Lower lobe of right lung (tissue), 2 donors: Measurements from ENCODE around the gene WBP4. TPM values are rescaled to one million over a fixed set of nuclear protein-coding genes. Genes with fewer than 3 reads are reported as not detected.
"Not testable (repeated sequence)": the region's sequence is repeated elsewhere in the genome, so short reads cannot be mapped to it uniquely, and the experiment has no call there.

ENCODE experiments used
- ATAC-seq, 2 donors: fragments of 200-7000 bp; cut with Tn5 transposase; one replicate each; pipeline ENCODE4 v1.9.1; 2020 to 2022; ENCODE audit warnings: mild to moderate bottlenecking in 2 of 2, moderate library complexity in 2 of 2
- DNase-seq: peaks from one replicate; pipeline ENCODE4 v3.0.0-alpha.2; 2020
- H3K27ac ChIP-seq: fragments of 200-600 bp; one replicate; pipeline ENCODE4 v1.8.0; 2022
- H3K27me3 ChIP-seq: fragments of 200-600 bp; one replicate; pipeline ENCODE4 v1.8.0; 2022; ENCODE audit warnings: low read depth
- H3K36me3 ChIP-seq: fragments of 200-600 bp; one replicate; pipeline ENCODE4 v1.8.0; 2022; ENCODE audit warnings: mild to moderate bottlenecking
- H3K4me1 ChIP-seq: fragments of 200-600 bp; one replicate; pipeline ENCODE4 v1.8.0; 2022
- H3K4me3 ChIP-seq: fragments of 200-600 bp; one replicate; pipeline ENCODE4 v1.8.0; 2022; ENCODE audit warnings: mild to moderate bottlenecking
- H3K9me3 ChIP-seq: fragments of 200-600 bp; one replicate; pipeline ENCODE4 v1.8.0; 2022
- intact Hi-C: fragments of 100-400 bp; cut with DNase I; formaldehyde crosslinking; loops from one replicate; pipeline ENCODE4 v1.11.0; 2022
- total RNA-seq: library from RNA; stranded (reverse); fragmentation: NEBNext Ultra II Directional; extraction: Animal tissue kit (Norgen Biotek cat#: 25700); gene quantifications from one replicate; pipeline ENCODE4 v1.2.1, GENCODE V29; 2021
- TF ChIP-seq, protein P1 (sequence below): fragments of 200-600 bp; IDR thresholded peaks from one replicate; pipeline ENCODE4 v1.8.0; 2022; ENCODE audit warnings: antibody characterized with exemption, mild to moderate bottlenecking
- donor health status: DM: no; HTN: yes; CAD: no; lungs with severe emphysema.

Gene WBP4
- total RNA-seq, 1 donor from 2014 or later, result 10.8 TPM

DNA sequence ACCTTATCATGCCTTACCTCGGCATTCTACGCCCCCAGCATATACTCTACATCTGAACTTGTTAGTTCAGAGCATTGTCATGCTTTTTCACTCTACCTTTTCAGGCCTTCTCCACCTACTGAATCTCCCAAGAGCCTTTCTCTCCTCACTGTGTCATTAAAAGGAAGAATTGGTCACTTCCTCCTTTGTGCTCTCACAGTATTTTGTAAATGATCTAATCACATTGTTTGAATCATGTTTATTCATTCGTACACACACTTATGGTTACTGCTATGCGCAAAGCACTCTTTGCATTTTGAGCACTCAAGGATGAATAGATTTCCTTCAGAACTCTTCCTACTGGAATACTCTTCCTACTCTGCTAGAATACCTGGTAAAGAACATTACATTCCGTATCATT is 26.4 kb upstream of the WBP4 start:
- no peaks in the 10 kb centered on the region for H3K27me3 ChIP-seq
- no peak overlapping the region for H3K4me3 ChIP-seq
- DNase-seq, result no peak
- H3K36me3 ChIP-seq, result no peaks in the 10 kb centered on the region
- intact Hi-C loops, result no loop called here
- no peaks in the 10 kb centered on the region for H3K9me3 ChIP-seq
- TF ChIP-seq, protein P1, sequence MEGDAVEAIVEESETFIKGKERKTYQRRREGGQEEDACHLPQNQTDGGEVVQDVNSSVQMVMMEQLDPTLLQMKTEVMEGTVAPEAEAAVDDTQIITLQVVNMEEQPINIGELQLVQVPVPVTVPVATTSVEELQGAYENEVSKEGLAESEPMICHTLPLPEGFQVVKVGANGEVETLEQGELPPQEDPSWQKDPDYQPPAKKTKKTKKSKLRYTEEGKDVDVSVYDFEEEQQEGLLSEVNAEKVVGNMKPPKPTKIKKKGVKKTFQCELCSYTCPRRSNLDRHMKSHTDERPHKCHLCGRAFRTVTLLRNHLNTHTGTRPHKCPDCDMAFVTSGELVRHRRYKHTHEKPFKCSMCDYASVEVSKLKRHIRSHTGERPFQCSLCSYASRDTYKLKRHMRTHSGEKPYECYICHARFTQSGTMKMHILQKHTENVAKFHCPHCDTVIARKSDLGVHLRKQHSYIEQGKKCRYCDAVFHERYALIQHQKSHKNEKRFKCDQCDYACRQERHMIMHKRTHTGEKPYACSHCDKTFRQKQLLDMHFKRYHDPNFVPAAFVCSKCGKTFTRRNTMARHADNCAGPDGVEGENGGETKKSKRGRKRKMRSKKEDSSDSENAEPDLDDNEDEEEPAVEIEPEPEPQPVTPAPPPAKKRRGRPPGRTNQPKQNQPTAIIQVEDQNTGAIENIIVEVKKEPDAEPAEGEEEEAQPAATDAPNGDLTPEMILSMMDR, result no peak
- peaks cover 21% of the 10 kb centered on the region for H3K4me1 ChIP-seq
- ATAC-seq, result peak in 1 of 2 donors; percentile 55
- no peak overlapping the region for H3K27ac ChIP-seq

- H3K4me3 ChIP-seq, intact Hi-C loops, H3K27me3 ChIP-seq, H3K27ac ChIP-seq, H3K36me3 ChIP-seq, DNase-seq, H3K9me3 ChIP-seq, ATAC-seq: not testable (repeated sequence)
- H3K4me1 ChIP-seq, result peaks cover 12% of the 10 kb centered on the region
Measured at GRCh38 chr13:41036557-41036956, 24.8 kb upstream of the WBP4 start.

GRCh38 chr13:41039746-41040145 is 21.6 kb upstream of the WBP4 start:
- Histone ChIP-seq H3K36me3 (no peaks in the 10 kb centered on the region), H3K9me3 (no peaks in the 10 kb centered on the region), H3K4me3 (no peak overlapping the region), H3K27ac (no peak overlapping the region), H3K27me3 (no peaks in the 10 kb centered on the region), H3K4me1 (peaks cover 7% of the 10 kb centered on the region)
- intact Hi-C loops, result no loop called here
- DNase-seq, result no peak
- TF ChIP-seq, protein P1, result no peak
- ATAC-seq, result no peak

- Histone ChIP-seq H3K4me3 (no peak overlapping the region), H3K27me3 (no peaks in the 10 kb centered on the region), H3K27ac (no peak overlapping the region), H3K36me3 (no peaks in the 10 kb centered on the region), H3K9me3 (no peaks in the 10 kb centered on the region), H3K4me1 (no peaks in the 10 kb centered on the region)
- TF ChIP-seq, protein P1, result no peak
- DNase-seq, result no peak
- intact Hi-C loops, result no loop called here
- ATAC-seq, result peak in 1 of 2 donors; percentile 33
Measured at GRCh38 chr13:41040584-41041334, 20.6 kb upstream of the WBP4 start.

GRCh38 chr13:41042419-41042818 is 18.9 kb upstream of the WBP4 start:
- H3K4me1 ChIP-seq, H3K36me3 ChIP-seq, H3K27me3 ChIP-seq, ATAC-seq, intact Hi-C loops, DNase-seq, H3K4me3 ChIP-seq, H3K9me3 ChIP-seq, H3K27ac ChIP-seq: not testable (repeated sequence)

GRCh38 chr13:41048640-41049039 is 12.7 kb upstream of the WBP4 start:
- H3K27me3 ChIP-seq, result no peaks in the 10 kb centered on the region
- TF ChIP-seq, protein P1, result no peak
- H3K36me3 ChIP-seq, result no peaks in the 10 kb centered on the region
- DNase-seq (no peak), ATAC-seq (peak in 1 of 2 donors; percentile 42)
- intact Hi-C loops, result no loop called here
- no peak overlapping the region for H3K4me3 ChIP-seq
- H3K4me1 ChIP-seq, result peaks cover 46% of the 10 kb centered on the region
- H3K27ac ChIP-seq, result no peak overlapping the region
- H3K9me3 ChIP-seq, result no peaks in the 10 kb centered on the region
